ENCODE results near the gene EPB41L5. TPM values are rescaled to one million over a fixed set of nuclear protein-coding genes. Genes with fewer than 3 reads are reported as not detected.
"Not testable (repeated sequence)": the region's sequence is repeated elsewhere in the genome, so short reads cannot be mapped to it uniquely, and the experiment has no call there.

EPB41L5 gene
- total and polyA plus RNA-seq, 9 donors: 9.3 to 39.5 (median 27.1) TPM

DNA sequence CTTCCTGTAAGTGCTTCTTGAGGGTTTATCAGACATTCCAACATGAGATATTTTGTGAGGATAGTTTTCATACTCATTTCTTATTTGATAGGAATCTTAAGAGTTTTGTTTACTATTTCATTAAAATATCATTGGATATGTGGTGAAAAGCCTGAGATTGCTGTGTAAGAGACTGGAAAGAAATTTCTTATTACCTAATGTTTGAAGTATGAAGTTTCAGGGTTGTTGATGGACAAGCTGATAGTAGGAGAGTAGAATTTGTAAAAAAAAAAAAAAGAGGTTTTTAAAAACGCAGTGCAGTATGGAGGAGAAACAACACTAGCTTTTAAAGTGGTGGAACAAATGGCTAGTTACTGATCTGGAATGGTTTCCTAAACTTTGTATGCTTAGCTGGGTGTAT is 7.7 kb downstream of the EPB41L5 start:
- no peak for TF ChIP-seq POLR2A (IDR thresholded peaks at IDR 0.05)
- TF ChIP-seq EP300 (IDR thresholded peaks at IDR 0.05): no peak
- intact Hi-C loops (cut with DNase I): no loop called here
- Histone ChIP-seq H3K4me1 (ENCODE audit: insufficient read depth) (peaks cover 2% of the 10 kb centered on the region), H3K27ac (no peak overlapping the region), H3K9me3 (no peaks in the 10 kb centered on the region), H3K36me3 (no peaks in the 10 kb centered on the region), H3K27me3 (no peaks in the 10 kb centered on the region), H3K4me3 (no peak overlapping the region)
- no peak for DNase-seq
- 85 to 89% (median 86%) methylated on average over 1 of the region's 1 CpG for WGBS, 3 donors

DNA sequence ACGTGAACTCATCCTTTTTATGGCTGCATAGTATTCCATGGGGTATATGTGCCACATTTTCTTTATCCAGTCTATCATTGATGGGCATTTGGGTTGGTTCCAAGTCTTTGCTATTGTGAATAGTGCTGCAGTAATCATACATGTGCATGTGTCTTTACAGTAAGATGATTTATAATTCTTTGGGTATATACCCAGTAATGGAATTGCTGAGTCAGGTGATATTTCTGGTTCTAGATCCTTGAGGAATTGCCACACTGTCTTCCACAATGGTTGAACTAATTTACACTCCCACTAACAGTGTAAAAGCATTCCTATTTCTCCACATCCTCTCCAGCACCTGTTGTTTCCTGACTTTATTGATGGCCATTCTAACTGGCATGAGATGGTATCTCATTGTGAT is 9.6 kb downstream of the EPB41L5 start:
- intact Hi-C loops (cut with DNase I); H3K36me3 ChIP-seq: not testable (repeated sequence)
- 98 to 100% (median 100%) methylated on average over 1 of the region's 1 CpG for WGBS, 3 donors

GRCh38 chr2:120026890-120027289 is 14.0 kb downstream of the EPB41L5 start:
- H3K27me3 ChIP-seq: no peaks in the 10 kb centered on the region
- 97 to 100% (median 100%) methylated on average over 2 of the region's 2 CpGs for WGBS, 3 donors

More for the DNA sequence above, 9.6 kb downstream of the EPB41L5 start:
- not testable (repeated sequence) for DNase-seq; H3K4me3 ChIP-seq; H3K27me3 ChIP-seq; H3K4me1 ChIP-seq (ENCODE audit: insufficient read depth); H3K9me3 ChIP-seq; H3K27ac ChIP-seq

DNA sequence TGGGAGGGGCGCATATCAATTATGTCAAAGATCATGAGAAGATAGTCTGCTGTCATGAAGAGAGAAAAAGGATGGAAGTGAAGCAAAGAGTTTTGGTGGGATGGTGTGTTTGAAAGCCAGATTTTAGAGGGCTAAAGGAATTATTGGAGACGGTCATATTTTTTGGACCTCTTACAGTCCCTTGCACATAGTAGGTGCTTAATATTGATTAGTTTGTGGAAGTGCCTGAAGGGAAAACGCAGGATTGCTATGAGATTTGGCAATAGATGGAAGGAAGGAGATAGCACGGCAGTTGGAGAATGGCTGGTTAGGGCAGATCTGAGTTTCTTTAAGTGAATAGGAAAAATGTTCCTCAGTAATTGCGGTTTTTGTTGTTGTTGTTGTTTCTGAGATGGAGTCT is 15.9 kb downstream of the EPB41L5 start:
- Histone ChIP-seq H3K4me1 (ENCODE audit: insufficient read depth) (no peaks in the 10 kb centered on the region), H3K27ac (no peak overlapping the region), H3K9me3 (no peaks in the 10 kb centered on the region), H3K36me3 (no peaks in the 10 kb centered on the region), H3K4me3 (no peak overlapping the region), H3K27me3 (no peaks in the 10 kb centered on the region)
- intact Hi-C loops (cut with DNase I): no loop called here
- WGBS, 3 donors: 94 to 97% (median 95%) methylated on average over 5 of the region's 5 CpGs
- DNase-seq: no peak
- TF ChIP-seq EP300 (IDR thresholded peaks at IDR 0.05) (no peak), POLR2A (IDR thresholded peaks at IDR 0.05) (no peak)
- TF ChIP-seq, protein P1, sequence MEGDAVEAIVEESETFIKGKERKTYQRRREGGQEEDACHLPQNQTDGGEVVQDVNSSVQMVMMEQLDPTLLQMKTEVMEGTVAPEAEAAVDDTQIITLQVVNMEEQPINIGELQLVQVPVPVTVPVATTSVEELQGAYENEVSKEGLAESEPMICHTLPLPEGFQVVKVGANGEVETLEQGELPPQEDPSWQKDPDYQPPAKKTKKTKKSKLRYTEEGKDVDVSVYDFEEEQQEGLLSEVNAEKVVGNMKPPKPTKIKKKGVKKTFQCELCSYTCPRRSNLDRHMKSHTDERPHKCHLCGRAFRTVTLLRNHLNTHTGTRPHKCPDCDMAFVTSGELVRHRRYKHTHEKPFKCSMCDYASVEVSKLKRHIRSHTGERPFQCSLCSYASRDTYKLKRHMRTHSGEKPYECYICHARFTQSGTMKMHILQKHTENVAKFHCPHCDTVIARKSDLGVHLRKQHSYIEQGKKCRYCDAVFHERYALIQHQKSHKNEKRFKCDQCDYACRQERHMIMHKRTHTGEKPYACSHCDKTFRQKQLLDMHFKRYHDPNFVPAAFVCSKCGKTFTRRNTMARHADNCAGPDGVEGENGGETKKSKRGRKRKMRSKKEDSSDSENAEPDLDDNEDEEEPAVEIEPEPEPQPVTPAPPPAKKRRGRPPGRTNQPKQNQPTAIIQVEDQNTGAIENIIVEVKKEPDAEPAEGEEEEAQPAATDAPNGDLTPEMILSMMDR (IDR thresholded peaks at IDR 0.05): no peak

More at GRCh38 chr2:120026890-120027289, 14.0 kb downstream of the EPB41L5 start:
- intact Hi-C loops (cut with DNase I): no loop called here
- H3K36me3 ChIP-seq: no peaks in the 10 kb centered on the region
- TF ChIP-seq, protein P1 (IDR thresholded peaks at IDR 0.05): no peak
- TF ChIP-seq EP300 (IDR thresholded peaks at IDR 0.05): no peak
- TF ChIP-seq POLR2A (IDR thresholded peaks at IDR 0.05): no peak
- no peaks in the 10 kb centered on the region for H3K9me3 ChIP-seq
- H3K4me1 ChIP-seq (ENCODE audit: insufficient read depth): no peaks in the 10 kb centered on the region
- no peak overlapping the region for H3K4me3 ChIP-seq
- no peak for DNase-seq
- no peak overlapping the region for H3K27ac ChIP-seq

- Histone ChIP-seq H3K36me3 (no peaks in the 10 kb centered on the region), H3K4me3 (no peak overlapping the region), H3K4me1 (ENCODE audit: insufficient read depth) (peaks cover 2% of the 10 kb centered on the region), H3K27me3 (no peaks in the 10 kb centered on the region), H3K9me3 (no peaks in the 10 kb centered on the region), H3K27ac (no peak overlapping the region)
- no peak for DNase-seq
- WGBS, 3 donors: 86 to 88% (median 87%) methylated on average over 15 of the region's 15 CpGs
- no peak for TF ChIP-seq EP300 (IDR thresholded peaks at IDR 0.05)
- no peak for TF ChIP-seq POLR2A (IDR thresholded peaks at IDR 0.05)
- TF ChIP-seq, protein P1 (IDR thresholded peaks at IDR 0.05): no peak
- intact Hi-C loops (cut with DNase I): no loop called here
Measured at GRCh38 chr2:120029672-120030640, 17.1 kb downstream of the EPB41L5 start.

Measured in ovary (tissue), 9 donors.